Ovary (tissue), 9 donors: ENCODE measurements around the gene ALOX12B. TPM values are rescaled to one million over a fixed set of nuclear protein-coding genes. Genes with fewer than 3 reads are reported as not detected.
A peak's percentile ranks its signal among the peaks of the same experiment; 100 is the strongest.
"Not testable (repeated sequence)": the region's sequence is repeated elsewhere in the genome, so short reads cannot be mapped to it uniquely, and the experiment has no call there.

Experiments used
- DNase-seq, 5 donors: peaks; one replicate each; pipeline ENCODE4 v3.0.0-alpha.2; 2019 to 2020
- H3K27ac ChIP-seq, 2 donors: fragments of 200-600 bp; one replicate each; pipeline versions ENCODE4 v1.5.1 to v1.8.0; 2019 to 2022
- H3K27me3 ChIP-seq: fragments of 200-600 bp; one replicate; pipeline ENCODE4 v1.8.0; 2022
- H3K36me3 ChIP-seq: fragments of 200-600 bp; sonication (generic); one replicate; pipeline ENCODE4 v1.5.1; 2019
- H3K4me1 ChIP-seq: one replicate; pipeline ENCODE4 v1.8.1; 2013; ENCODE audit warnings: mild to moderate bottlenecking, moderate library complexity; ENCODE audit not compliant: insufficient read depth
- H3K4me3 ChIP-seq: fragments of 200-600 bp; sonication (generic); one replicate; pipeline ENCODE4 v1.5.1; 2017
- H3K9me3 ChIP-seq, 2 donors: fragments of 200-600 bp in 1 of 2; sonication (generic) in 1 of 2; one replicate each; pipeline versions ENCODE4 v1.5.1 to v1.8.1; 2013 to 2019; ENCODE audit warnings: mild to moderate bottlenecking in 1 of 2, moderate library complexity in 1 of 2
- EP300 ChIP-seq: sonication (generic); formaldehyde crosslinking; IDR thresholded peaks from one replicate; pipeline ENCODE4 v1.6.1; 2017; ENCODE audit warnings: antibody characterized with exemption
- POLR2A ChIP-seq: fragments of 450-650 bp; IDR thresholded peaks from one replicate; pipeline ENCODE4 v1.6.1; 2017; ENCODE audit warnings: antibody characterized with exemption, mild to moderate bottlenecking, moderate library complexity
- WGBS, 3 donors: extraction: QIAGEN DNeasy Blood & Tissue Kit in 1 of 3; methylation state at CpG; one replicate each; pipeline versions ENCODE4 v1.1.5 to v1.1.7; 2013 to 2017; 5-methylcytosine and 5-hydroxymethylcytosine counted together
- intact Hi-C, 4 donors: fragments of 100-400 bp; cut with DNase I; formaldehyde crosslinking; loops; one replicate each; pipeline versions ENCODE4 v1.11.0 to v1.15.1; 2022 to 2023
- polyA plus RNA-seq, 2 donors: library from polyadenylated mRNA; stranded (reverse); fragments of 200-250 nt in 1 of 2; fragments of 350-450 nt in 1 of 2; fragmentation: Illumina TruSeq in 1 of 2; extraction: RNeasy Lipid Tissue Mini Kit (QIAGEN cat#74804) in 1 of 2; gene quantifications; one replicate each; pipeline ENCODE4 v1.2.3, GENCODE V29; 2013 to 2014
- total RNA-seq, 7 donors: library from RNA; depleted of rRNA in 2 of 7; stranded (reverse); fragments of >200 nt in 2 of 7; fragmentation: NEBNext Ultra II Directional in 3 of 7; extraction: Animal tissue kit (Norgen Biotek cat#: 25700) in 3 of 7; gene quantifications; one replicate each; pipeline versions ENCODE4 v1.1.0 to v1.2.4, GENCODE V29; 2016 to 2023
- TF ChIP-seq, protein P1 (sequence below), 3 donors: fragments of 450-650 bp in 2 of 3; fragments of 200-600 bp in 1 of 3; IDR thresholded peaks; one replicate each; pipeline versions ENCODE4 v1.5.1 to v1.8.0; 2016 to 2022; ENCODE audit warnings: antibody characterized with exemption in 3 of 3, mild to moderate bottlenecking in 1 of 3
- donor health status: DM: no; HTN: no; CAD: no; lungs with moderate emphysema.
- donor health status: DM: no; HTN: no; CAD: no.
- donor health status: Bipolar disorder and iron deficiency.
- donor health status: DM: yes; HTN: yes; CAD: no.
- donor health status: DM: no; HTN: no; CAD: no.
- donor health status: DM: yes; HTN: yes; CAD: no.

ALOX12B gene
- total and polyA plus RNA-seq, 9 donors = 0.70 TPM; not detected in 8

DNA sequence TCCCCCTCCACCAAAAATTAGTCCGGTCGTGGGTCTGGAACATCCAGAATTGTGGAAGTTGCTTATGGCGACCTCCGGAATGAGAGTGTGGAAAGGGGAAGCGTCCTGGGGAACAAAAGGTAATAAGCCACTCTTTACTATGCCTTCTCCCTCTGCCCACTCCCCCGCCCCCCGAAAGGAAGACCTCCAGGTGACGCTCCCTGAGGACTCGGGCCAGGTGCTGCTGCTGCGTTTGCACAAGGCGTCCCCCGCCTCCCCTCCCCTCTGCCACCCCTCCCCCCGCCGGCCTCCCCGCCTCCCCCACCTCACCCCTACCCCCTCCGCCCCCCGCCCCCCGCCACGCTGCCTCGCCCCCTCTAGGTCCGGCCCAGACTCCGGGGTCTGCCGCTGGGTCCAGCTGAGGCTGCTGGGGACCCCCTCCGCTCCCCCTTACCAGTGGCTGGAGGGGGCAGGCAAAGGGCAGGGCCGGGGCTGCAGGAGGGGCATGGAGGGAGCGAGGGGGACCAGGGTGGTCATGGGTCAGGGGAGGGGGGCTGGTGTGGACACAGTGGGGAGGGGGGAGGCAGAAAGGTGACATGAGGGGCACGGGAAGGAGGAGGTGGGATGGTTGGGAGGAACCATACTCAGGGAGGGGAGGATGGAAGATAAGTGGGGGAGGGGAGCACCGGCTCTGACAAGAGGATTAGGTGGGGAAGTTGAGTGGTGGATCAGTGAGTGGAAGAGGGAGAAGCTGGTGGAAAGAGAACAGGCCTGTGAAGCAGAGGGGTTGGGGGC is 23.6 kb downstream of the ALOX12B start:
- Histone ChIP-seq H3K4me1 (no peaks in the 10 kb centered on the region), H3K27me3 (no peaks in the 10 kb centered on the region), H3K27ac (no peak overlapping the region), H3K36me3 (no peaks in the 10 kb centered on the region), H3K4me3 (no peak overlapping the region), H3K9me3 (no peaks in the 10 kb centered on the region)
- no peak for DNase-seq
- intact Hi-C loops = no loop called here
- TF ChIP-seq EP300 (no peak), POLR2A (no peak)
- TF ChIP-seq, protein P1, sequence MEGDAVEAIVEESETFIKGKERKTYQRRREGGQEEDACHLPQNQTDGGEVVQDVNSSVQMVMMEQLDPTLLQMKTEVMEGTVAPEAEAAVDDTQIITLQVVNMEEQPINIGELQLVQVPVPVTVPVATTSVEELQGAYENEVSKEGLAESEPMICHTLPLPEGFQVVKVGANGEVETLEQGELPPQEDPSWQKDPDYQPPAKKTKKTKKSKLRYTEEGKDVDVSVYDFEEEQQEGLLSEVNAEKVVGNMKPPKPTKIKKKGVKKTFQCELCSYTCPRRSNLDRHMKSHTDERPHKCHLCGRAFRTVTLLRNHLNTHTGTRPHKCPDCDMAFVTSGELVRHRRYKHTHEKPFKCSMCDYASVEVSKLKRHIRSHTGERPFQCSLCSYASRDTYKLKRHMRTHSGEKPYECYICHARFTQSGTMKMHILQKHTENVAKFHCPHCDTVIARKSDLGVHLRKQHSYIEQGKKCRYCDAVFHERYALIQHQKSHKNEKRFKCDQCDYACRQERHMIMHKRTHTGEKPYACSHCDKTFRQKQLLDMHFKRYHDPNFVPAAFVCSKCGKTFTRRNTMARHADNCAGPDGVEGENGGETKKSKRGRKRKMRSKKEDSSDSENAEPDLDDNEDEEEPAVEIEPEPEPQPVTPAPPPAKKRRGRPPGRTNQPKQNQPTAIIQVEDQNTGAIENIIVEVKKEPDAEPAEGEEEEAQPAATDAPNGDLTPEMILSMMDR (IDR thresholded peaks at IDR 0.05) = no peak
- WGBS, 3 donors = 5 to 8% (median 6%) methylated on average over 20 to 26 of the region's 28 CpGs

- no peaks in the 10 kb centered on the region for H3K9me3 ChIP-seq
- no peaks in the 10 kb centered on the region for H3K36me3 ChIP-seq
- no peaks in the 10 kb centered on the region for H3K27me3 ChIP-seq
- H3K27ac ChIP-seq = no peak overlapping the region
- 6 to 7% (median 6%) methylated on average over 15 of the region's 15 CpGs for WGBS, 3 donors
- DNase-seq = no peak
- intact Hi-C loops = no loop called here
- no peaks in the 10 kb centered on the region for H3K4me1 ChIP-seq
- peak overlapping the region; percentile 0 for H3K4me3 ChIP-seq
- no peak for TF ChIP-seq EP300
- TF ChIP-seq, protein P1 (IDR thresholded peaks at IDR 0.05) = no peak
- TF ChIP-seq POLR2A = no peak
These were observed 24.6 kb downstream of the ALOX12B start for GRCh38 chr17:8062807-8063483.

GRCh38 chr17:8062435-8062806 is 25.1 kb downstream of the ALOX12B start:
- Histone ChIP-seq H3K4me1 (no peaks in the 10 kb centered on the region), H3K4me3 (peak overlapping the region; percentile 0), H3K9me3 (no peaks in the 10 kb centered on the region), H3K36me3 (no peaks in the 10 kb centered on the region), H3K27ac (no peak overlapping the region), H3K27me3 (no peaks in the 10 kb centered on the region)
- DNase-seq = no peak
- WGBS, 3 donors = 5 to 6% (median 6%) methylated on average over 8 of the region's 8 CpGs
- no peak for TF ChIP-seq EP300
- TF ChIP-seq POLR2A = no peak
- TF ChIP-seq, protein P1 (IDR thresholded peaks at IDR 0.05) = no peak
- intact Hi-C loops = no loop called here

GRCh38 chr17:8061851-8062250 is 25.7 kb downstream of the ALOX12B start:
- intact Hi-C loops, H3K4me3 ChIP-seq, H3K4me1 ChIP-seq, H3K27me3 ChIP-seq, H3K27ac ChIP-seq, DNase-seq, H3K9me3 ChIP-seq, H3K36me3 ChIP-seq: not testable (repeated sequence)
- 35 to 40% (median 40%) methylated on average over 8 of the region's 8 CpGs for whole genome bisulfite sequencing, 3 donors

DNA sequence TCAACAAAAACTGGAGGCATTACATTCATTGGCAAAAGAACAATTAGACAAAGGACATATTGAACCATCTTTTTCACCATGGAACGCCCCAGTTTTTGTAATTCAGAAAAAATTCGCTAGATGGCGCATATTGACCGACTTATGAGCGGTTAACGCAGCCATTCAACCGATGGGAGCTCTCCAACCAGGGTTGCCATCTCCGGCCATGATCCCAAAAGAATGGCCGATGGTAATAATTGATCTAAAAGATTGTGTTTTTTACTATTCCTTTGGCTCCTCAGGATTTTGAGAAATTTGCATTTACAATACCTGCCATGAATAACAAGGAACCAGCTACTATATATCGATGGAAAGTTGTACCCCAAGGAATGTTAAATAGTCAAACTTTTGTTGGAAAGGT is 27.2 kb downstream of the ALOX12B start:
- Histone ChIP-seq H3K4me3 (no peak overlapping the region), H3K27me3 (no peaks in the 10 kb centered on the region), H3K9me3 (no peaks in the 10 kb centered on the region), H3K4me1 (no peaks in the 10 kb centered on the region), H3K36me3 (no peaks in the 10 kb centered on the region), H3K27ac (no peak overlapping the region)
- WGBS, 3 donors = 6 to 8% (median 7%) methylated on average over 10 of the region's 10 CpGs
- DNase-seq = peak in 2 of 5 donors; percentile 36 to 57
- intact Hi-C loops = no loop called here
- TF ChIP-seq, protein P1 (IDR thresholded peaks at IDR 0.05) = peak; percentile 20 to 52 (median 49)
- TF ChIP-seq POLR2A = no peak
